Breast epithelium (tissue), 3 donors: ENCODE data around the gene DLK1.

Experiments
- POLR2A ChIP-seq: fragments of 450-650 bp; IDR thresholded peaks from one replicate; pipeline ENCODE4 v1.6.1; 2016; ENCODE audit warnings: antibody characterized with exemption, mild to moderate bottlenecking, moderate library complexity
- TF ChIP-seq, protein P1 (sequence below), 3 donors: fragments of 450-650 bp; IDR thresholded peaks; one replicate each; pipeline ENCODE4 v1.5.1; 2016 to 2017; ENCODE audit warnings: antibody characterized with exemption in 3 of 3, mild to moderate bottlenecking in 3 of 3, moderate library complexity in 3 of 3

DNA sequence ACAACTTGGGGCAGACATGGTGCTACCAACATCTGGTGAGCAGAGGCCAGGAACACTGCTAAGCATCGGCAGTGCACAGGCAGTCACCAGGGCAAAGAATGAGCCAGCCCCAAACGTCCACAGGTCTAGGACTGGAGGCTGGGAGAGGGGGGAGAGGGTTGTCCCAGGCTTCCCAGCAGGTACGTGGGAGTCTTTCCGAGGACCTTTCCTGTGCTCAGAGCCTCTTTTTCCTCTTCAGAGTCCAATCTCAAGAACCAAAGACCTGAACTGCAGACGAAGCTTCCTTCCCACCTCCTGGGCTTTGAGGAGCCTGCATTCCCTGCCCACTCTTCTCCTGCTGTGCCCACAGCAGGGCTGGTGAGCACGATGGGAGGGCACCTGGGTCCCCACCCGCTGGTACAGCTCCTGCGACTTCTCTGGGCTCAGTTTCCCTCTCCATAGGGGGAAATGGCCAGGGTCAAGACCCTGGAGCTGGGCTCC, 48.7 kb downstream of the DLK1 start:
- TF ChIP-seq, protein P1, sequence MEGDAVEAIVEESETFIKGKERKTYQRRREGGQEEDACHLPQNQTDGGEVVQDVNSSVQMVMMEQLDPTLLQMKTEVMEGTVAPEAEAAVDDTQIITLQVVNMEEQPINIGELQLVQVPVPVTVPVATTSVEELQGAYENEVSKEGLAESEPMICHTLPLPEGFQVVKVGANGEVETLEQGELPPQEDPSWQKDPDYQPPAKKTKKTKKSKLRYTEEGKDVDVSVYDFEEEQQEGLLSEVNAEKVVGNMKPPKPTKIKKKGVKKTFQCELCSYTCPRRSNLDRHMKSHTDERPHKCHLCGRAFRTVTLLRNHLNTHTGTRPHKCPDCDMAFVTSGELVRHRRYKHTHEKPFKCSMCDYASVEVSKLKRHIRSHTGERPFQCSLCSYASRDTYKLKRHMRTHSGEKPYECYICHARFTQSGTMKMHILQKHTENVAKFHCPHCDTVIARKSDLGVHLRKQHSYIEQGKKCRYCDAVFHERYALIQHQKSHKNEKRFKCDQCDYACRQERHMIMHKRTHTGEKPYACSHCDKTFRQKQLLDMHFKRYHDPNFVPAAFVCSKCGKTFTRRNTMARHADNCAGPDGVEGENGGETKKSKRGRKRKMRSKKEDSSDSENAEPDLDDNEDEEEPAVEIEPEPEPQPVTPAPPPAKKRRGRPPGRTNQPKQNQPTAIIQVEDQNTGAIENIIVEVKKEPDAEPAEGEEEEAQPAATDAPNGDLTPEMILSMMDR (IDR thresholded peaks at IDR 0.05), result no peak
- no peak for TF ChIP-seq POLR2A
